ENCODE data around the gene SKAP2.

- TF ChIP-seq CTCF (IDR thresholded peaks at IDR 0.05) (no peak), POLR2A (IDR thresholded peaks at IDR 0.05) (no peak)
Measured at GRCh38 chr7:26630941-26631580, 233.3 kb downstream of the SKAP2 start.
